Kidney glomerular epithelial cell (primary cell): Measurements from ENCODE around the gene GRHL3.
"Not testable (repeated sequence)": the region's sequence is repeated elsewhere in the genome, so short reads cannot be mapped to it uniquely, and the experiment has no call there.

Experiments
- DNase-seq: peaks from one replicate; lab custom pipeline; 2025; lab: John Stamatoyannopoulos, UW

GRHL3 gene

DNA sequence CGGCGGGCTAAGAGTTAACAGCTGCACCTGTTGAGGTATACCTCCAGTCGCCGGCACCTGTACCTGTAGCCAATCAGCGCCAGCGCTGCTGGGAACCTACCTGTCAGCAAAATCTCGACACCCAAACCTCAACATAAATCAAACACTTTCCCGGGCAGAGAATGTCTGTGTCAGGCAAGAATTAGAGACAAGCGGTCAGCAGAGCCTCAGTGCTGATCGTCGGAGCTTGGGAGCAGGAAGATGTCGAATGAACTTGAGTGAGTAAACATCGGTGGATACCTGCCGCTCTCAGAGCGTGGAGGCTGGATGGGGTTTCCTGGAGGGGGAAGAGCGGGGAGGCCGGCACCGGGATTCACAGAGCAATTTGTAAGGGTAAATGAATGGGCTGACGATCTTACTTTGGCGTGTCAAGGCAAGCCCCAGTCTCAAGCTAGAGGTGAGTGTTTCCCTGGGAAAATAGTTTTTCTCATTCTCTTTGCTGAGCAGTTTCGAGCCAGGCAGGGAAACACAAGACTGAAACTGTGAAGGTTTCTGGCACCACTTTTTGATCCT, at the start of gene GRHL3:
Gene GRHL3 (plus strand): TSS at position 46 of the 552 bp plus-strand sequence. CDS start 195 bp downstream, at position 241.
- peak; percentile 74 for DNase-seq

DNA sequence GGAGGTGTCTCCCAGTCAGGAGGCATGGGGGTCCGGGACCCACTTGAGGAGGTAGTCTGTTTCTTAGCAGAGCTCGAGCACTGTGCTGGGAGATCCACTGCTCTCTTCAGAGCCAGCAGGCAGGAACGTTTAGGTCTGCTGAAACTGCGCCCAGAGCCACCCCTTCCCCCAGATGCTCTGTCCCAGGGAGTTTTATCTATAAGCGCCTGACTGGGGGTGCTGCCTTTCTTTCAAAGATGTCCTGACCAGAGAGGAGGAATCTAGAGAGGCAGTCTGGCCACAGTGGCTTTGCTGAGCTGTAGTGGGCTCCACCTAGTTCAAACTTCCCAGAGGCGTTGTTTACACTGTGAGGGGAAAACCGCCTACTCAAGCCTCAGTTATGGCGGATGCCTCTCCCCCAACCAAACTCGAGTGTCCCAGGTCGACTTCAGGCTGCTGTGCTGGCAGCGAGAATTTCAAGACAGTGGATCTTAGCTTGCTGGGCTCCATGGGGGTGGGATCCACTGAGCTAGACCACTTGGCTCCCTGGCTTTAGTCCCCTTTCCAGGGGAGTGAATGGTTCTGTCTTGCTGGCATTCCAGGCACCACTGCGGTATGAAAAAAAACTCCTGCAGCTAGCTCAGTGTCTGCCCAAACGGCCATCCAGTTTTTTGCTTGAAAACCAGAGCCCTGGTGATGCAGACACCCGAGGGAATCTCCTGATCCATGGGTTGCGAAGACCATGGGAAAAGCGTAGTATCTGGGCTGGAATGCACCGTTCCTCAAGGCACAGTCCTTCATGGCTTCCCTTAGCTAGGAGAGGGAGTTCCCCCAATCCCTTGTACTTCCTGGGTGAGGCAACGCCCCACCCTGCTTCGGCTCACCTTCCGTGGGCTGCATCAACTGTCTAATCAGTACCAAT, 44.7 kb upstream of the GRHL3 start:
- not testable (repeated sequence) for DNase-seq

DNA sequence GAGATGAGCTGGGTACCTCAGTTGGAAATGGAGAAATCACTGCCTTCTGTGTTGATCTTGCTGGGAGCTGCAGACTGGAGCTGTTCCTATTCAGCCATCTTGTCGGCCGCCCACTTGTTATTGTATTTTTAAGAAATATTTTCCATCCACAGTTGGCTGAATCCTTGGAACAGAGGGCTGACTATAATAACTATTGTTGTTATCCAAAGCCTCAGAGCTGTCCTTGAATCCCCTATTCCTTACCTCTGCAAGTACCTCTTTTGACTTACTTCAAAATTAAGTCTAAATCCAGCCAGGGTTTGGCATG, 44.1 kb upstream of the GRHL3 start:
- no peak for DNase-seq

DNA sequence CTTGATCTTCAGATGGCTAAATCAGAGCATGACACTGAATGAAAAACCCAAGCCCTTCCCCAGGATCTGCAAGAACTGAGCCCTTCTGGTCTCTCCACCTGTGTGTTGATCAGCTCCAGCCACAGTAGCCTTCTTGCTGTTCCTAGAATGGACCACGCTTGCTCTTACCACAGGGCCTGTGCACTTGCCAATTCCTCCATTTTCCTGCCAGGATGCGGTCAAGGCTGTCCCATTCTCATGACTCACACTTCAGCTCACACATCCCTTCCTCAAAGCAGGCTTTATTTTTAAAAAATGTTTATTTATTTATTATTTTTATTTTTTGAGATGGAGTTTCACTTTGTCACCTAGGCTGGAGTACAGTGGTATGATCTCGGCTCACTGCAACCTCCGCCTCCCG, 43.6 kb upstream of the GRHL3 start:
- no peak for DNase-seq

DNA sequence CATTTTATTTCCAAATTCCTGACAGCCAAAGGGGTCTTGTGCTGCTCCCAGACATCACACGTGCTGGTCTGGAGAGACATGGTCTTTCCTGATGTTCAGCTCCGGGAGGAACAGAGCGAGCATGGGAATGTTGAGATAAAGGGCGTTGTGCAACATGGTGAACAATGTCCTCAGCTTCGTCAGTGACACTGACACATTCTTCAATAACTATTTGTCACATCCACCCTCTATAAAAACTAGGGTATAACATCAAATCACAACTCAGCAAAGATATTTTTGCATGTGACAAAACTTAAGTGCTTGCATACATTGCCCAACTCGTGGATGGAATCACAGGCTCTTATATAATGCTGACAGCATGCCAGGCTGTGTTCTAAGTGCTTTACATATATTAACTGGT, 42.4 kb upstream of the GRHL3 start:
- DNase-seq, result no peak

DNA sequence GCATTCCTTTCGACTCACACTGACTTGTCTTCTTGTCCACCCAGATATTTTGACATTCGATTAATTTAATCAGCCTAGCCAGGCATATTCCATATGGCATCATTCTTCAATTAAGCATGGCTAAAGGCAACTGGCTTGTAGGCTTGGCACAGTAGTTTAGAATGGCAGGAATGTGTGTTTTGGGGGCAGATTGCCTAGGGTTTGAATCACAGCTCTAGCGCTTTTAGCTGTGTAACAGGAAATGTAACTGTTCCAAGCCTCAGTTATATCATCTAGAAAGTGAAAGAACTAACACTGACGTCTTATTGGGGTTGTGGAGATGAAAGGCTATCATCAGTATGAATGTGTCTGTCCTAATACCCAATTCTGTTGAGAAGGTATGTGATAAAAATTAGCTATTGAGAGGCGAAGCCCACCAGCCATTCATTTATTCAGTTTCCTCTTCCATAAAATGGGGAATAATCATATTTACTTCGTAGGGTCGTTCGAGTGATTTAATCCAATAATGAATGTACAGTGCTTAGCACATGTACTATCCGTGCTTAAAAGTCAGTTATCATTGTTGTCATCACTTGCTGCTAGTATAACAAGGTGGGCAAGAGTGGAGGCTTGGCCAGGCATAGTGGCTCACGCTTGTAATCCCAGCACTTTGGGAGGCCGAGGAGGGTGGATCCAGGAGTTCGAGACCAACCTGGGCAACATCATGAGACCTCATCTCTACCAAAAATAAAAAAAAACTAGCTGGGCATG, 41.6 kb upstream of the GRHL3 start:
- DNase-seq, result no peak

DNA sequence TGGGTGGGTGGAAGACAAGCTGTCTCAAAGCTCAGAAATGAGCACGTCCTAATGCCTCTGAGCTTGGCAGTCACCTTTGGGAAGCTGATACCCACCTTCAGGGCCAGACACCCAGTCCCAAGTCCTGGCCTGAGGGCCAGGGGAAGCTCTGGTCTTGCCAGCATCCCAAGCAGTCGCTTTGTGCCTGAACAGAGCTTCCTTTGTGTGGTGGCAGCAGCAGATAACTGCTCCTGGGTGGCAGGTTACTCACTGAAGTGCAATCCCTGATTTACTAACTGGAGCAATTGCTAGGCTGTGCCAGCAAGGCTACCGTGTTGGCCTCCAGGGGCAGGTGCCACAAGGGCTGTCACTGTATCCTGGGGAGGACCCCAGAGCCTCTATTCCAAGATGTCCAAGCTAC, 40.4 kb upstream of the GRHL3 start:
- no peak for DNase-seq

DNA sequence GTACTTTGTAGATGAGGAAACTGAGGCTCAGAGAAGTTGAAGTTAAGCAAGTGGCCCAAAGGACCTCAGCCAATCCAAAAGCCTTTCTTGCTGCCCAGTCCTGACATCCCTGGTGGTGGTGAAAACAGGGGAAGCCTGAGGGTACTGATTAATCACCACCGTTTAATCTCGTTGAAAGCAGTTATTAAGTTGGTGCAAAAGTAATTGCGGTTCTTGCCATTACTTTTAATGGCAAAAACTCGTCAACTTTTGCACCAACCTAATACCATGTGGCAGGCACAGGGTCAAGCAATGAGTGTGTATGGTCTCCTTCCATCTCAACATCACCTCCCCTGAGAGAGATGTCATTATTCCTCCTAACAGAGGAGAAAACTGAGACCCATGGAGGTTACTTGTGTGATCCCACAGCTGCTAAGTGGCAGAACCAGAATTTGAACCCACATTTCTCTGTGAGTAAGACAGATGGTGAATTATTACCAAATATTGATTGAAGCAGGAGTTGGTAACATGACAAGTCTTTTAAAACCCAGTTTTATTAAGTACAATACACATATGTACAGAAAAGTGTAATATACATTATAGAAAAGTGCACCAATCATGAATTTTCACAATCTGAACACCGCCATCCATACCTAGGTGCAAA, 39.4 kb upstream of the GRHL3 start:
- DNase-seq, result no peak

DNA sequence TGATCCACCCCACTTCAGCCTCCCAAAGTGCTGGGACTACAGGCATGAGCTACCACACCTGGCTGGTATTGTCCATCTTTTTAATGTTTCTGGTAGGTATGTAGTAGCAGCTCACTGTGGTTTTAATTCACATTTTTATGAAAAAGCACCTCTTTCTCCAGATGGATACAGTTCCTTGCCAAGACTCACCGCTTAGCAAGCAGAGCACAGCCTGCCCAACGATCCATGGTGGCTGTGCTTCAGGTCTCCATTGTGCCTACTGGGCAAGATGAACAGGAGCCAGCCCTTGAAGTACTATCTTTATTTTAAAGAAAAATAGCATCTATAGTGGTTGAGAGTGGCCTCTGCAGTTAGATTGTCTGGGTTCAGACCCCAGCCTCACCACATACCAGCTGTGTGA, 37.6 kb upstream of the GRHL3 start:
- DNase-seq, result no peak

DNA sequence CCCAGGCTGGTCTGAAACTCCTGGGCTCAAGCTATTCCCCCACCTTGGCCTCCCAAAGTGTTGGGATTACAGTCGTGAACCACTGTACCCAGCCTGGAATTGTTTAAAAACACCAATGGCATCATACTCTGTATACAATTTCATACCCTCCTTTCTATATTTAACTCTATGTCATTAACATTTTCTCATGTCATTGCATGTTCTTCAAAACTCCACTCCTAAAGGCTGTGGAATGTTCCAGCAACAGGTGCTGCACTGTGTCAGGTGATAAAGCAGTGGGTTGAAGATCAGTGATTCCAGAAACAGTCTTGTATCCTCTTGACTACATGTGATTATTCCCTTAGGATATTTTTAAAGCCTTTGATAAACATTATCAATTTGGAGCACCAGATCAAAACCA, 36.7 kb upstream of the GRHL3 start:
- DNase-seq, result no peak

DNA sequence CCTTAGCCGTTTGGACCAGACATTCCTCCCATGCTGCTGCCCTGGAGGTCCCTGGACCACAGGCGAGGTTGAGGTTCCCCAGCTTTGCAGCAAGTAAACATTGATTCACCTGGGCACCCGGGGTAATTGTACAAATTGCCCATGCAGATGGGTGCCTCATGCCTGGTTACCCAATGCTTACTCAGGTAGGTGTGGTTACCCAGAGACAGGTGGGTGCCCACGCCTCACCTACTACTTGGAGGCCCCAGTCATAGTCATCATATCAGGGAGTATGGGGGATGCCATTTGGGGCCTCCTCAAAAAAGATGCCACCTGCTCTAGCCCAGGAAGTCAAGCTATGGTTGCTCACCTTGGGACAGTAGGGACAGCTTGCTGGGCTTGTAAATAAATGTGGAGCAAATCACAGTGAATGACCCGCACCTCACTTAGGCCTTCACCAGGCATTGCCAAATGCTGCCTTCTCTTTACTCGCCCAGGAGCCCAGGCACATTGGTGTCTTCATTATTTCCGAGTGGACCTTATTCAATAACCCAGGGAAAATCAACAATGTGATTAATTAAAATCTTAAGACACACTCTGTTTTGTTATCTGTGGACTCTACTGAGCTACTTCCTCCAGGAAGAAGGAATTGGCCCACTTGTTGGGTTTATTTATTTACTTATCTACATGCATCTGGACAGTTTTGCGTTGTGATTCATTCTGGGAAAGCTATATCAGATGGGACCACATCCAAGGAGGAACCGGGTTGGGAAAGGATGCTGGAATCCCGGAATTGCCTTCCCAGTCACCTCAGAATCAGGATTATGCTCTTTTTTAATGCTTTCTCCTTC, 35.6 kb upstream of the GRHL3 start:
- peak; percentile 22 for DNase-seq

DNA sequence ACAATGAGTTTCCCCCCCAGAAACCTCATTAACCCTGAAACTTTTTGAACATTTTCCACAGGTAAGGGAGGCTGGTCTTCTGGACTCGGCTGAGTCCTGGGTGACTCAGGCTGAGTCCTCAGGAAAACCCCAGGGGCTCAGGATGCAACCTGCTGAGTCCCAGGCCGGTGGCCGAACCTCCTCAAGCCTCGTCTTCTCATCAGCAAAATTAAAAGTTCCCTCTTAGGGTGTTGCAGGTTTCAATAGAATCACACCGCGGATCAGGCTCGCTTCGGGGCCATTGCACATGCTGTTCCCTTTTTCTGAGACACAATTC, 35.0 kb upstream of the GRHL3 start:
- no peak for DNase-seq

DNA sequence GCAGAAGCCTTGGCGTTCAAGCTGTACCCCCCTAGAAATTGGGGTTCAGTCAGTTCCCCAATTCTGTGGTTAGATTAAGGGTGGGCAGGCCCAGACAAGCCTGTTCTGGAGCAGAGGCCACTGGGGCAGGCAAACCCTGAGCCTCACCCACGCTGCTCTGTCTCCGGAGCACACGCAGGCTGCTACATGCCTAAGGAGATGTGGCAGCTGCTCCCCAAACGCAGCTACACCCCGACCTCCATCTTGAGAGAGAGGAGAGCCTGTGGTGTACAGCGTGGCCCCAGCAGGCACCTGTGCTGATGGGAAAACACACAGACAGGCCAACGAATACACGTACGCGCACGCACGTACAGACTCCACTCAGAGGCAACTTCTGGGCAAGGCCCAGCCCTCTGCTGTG, 33.9 kb upstream of the GRHL3 start:
- no peak for DNase-seq

DNA sequence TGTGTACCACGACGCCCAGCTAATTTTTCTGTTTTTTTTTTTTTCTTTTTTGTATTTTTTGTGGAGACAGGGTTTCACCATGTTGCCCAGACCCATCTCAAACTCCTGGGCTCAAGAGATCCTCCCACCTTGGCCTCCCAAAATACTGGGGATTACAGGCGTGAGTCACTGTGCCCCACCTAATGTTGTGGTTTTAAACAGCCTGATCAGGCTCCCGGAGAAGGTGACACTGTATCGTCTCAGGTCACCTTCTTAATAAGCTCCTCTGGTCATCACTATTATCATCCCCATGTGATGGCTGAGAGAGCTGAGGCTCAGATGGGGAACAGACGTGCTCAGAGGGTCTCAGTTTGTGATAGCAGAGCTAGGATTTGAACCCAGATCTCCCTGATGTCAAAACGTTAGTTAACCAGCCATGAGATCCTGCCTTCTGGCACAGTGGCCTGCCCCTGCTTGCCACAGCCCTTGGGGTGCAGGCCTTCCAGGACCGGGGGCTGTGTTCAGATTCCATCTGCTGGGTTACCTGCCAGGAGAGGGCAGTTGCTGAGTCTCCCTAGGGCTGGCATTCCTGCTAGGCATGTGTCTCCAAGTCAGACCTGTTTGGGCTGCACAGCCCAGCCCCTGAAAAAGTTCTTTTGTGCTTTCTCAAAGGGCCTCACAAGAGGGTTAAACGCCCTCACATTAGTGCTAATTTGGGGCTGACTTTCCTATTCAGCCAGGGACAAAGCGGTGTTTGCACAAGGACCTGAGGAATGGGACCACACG, 32.7 kb upstream of the GRHL3 start:
- no peak for DNase-seq

DNA sequence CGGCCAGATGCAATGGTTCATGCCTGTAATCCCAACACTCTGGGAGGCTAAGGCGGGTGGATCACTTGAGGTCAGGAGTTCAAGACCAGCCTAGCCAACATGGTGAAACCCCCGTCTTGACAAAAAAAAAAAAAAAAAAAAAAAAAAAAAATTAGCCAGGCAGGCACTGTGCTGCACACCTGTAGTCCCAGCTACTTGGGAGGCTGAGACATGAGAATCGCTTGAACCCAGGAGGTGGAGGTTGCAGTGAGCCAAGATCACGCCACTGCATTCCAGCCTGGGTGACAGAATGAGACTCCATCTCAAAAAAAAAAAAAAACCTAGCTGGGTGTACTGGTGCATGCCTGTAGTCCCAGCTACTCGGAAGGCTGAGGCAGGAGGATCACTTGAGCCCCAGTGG, 31.4 kb upstream of the GRHL3 start:
- DNase-seq, result not testable (repeated sequence)

DNA sequence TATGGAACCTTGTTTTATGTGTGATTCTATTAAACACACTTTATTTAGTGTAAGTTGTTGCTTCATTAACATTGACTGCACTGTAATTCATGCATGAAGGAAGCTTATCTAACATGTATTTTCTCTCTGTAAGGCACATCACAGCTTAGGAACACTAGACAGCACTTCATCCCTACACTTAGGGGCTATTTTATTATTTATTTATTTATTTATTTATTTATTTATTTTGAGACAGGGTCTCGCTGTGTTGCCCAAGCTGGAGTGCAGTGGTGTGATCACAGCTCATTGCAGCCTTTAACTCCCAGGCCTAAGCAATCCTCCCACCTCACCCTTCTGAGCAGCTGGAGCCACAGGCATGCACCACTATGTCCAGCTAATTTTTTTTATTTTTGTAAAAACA, 30.7 kb upstream of the GRHL3 start:
- no peak for DNase-seq

DNA sequence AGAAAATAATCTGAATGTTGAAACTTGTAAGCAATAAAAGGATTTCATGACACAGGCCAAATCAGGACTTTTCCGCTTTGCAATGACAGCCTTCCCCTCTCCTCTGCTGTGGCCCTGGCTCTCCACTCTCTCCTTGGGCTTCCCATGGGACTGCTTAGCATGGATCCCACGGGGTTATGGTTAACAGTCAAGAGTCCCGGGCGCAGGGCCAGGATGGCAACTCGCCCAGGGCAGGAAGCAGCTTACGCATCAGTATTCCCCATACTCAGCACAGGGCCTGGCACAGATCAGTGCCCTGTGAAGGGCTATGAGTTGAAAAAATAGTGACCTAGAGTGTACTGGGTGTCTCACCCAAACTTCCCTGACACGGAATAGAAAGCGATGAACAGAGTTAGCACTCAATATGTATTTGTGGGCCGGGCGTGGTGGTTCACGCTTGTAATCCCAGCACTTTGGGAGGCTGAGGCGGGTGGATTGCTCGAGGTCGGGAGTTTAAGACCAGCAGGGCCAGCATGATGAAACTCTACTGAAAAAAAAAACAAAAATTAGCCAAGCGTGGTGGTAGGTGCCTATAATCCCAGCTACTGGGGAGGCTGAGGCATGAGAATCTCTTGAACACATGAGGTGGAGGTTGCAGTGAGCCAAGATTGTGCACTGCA, 29.1 kb upstream of the GRHL3 start:
- peak; percentile 47 for DNase-seq

DNA sequence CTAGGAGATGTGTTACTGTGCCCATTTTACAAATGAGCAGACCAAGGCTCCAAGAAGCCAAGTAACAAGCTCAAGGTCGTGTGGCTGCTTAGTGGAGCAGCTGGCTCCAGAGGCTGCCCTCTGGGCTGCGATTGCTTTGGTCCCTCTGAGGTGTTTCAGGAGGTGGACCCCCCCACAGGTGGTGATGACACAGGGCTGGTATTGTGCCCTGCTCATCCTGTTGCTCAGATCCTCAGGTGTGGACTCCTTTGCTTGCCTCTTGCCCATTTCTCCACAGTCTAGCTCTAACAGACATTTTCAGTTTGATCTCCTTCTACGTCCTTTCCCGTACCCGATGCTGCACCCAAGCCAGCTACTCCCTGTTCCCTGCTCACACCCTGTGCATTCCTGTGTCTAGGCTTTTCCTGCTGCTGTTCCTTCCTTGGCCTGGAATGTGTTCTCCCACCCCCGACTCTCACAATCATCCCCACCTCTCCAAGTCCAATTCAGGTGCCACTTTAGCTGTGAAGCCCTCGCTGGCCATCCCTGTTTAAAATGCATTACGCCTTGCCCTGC, 28.1 kb upstream of the GRHL3 start:
- DNase-seq, result no peak

DNA sequence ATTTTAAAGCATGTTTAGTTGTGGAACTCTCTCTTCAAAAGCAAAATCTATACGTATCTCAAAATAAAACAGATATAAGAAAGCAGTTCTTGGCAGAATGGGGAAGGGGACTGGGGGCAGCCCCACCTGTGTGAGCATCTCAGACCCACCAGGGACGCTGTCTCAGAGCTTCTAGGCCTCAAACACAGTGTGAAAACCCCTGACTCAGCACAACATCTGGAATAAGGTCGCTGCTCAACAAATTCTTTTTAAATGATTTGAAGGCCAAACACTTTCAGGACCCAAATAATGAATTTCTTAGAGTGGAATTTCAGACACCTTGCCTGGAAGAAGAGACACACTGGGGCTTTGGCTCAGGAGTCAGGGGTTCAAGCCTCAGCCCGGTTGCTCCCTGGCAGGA, 27.1 kb upstream of the GRHL3 start:
- no peak for DNase-seq

DNA sequence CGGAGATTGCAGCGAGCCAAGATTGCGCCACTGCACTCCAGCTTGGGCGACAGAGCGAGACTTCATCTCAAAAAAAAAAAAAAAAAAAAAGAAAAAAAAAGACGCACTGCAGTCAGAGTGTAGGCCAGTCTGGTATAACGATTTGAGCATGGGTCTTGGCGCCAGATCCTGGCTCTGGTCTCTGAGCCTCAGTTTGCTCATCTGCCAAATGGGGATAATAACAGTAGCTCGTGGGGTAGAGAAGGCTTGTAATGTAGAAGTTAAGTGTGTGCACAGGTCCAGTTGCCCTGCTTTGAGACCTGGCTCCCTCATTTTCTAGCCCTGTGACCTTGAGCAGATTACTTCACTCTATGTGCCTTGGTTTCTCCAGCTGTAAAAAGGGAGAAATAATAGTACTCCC, 26.3 kb upstream of the GRHL3 start:
- DNase-seq, result no peak
